Measurements from ENCODE around the gene PTPRN2.
"Not testable (repeated sequence)": the region's sequence is repeated elsewhere in the genome, so short reads cannot be mapped to it uniquely, and the experiment has no call there.

- not testable (repeated sequence) for TF ChIP-seq POLR2A, POLR2AphosphoS5, CTCF (IDR thresholded peaks at IDR 0.05)
Observed at GRCh38 chr7:157695609-157696008, 892.0 kb downstream of the PTPRN2 start.
